ENCODE data around the gene LAMA4.

LAMA4 gene

DNA sequence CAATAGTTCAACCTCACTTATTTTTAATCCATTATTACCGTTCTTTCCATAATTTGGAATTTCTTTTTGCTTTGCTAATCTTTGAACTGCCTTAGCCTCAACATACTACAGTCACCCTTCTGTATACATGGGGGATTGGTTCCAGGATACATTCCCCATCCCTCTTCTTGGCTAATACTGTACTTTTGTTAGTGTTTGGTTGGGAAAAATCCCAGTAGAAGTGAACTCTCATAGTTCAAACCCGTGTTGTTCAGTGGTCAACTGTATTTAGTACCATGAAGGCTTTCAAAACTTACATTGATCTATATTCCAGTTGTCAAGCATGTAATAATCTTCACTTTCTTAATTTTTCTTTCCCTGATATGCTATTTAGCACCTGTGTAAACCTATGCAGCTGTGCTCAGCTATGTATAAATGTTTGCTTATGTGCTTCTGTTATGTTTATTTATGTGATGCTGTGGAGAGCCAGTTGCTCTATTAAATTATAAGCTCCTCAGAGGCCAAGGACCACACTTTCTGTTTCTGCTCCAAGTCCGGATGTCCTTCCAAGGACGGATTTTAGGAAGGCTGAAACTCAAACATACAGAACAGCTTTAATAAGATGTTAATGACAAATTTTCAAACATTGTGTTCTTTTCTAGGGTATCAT, 33.3 kb upstream of the LAMA4 start:
- no peak overlapping the region for H3K4me3 ChIP-seq (ENCODE audit: low read length)
- H3K27me3 ChIP-seq (ENCODE audit: control insufficient read depth, insufficient read depth, low read length), result no peaks in the 10 kb centered on the region
- no peaks in the 10 kb centered on the region for H3K4me1 ChIP-seq (ENCODE audit: control insufficient read depth, insufficient read depth, low read length)
- no peak overlapping the region for H3K27ac ChIP-seq (ENCODE audit: low read length)
- WGBS (ENCODE audit: insufficient coverage, insufficient read length), result no CpG with 5 or more reads among the region's 4 CpGs
- H3K9me3 ChIP-seq (ENCODE audit: control insufficient read depth, insufficient read depth, low read length), result no peaks in the 10 kb centered on the region
- DNase-seq (ENCODE audit: low read depth, low spot score), result no peak
- no peaks in the 10 kb centered on the region for H3K36me3 ChIP-seq (ENCODE audit: control insufficient read depth, insufficient read depth, low read length)

DNA sequence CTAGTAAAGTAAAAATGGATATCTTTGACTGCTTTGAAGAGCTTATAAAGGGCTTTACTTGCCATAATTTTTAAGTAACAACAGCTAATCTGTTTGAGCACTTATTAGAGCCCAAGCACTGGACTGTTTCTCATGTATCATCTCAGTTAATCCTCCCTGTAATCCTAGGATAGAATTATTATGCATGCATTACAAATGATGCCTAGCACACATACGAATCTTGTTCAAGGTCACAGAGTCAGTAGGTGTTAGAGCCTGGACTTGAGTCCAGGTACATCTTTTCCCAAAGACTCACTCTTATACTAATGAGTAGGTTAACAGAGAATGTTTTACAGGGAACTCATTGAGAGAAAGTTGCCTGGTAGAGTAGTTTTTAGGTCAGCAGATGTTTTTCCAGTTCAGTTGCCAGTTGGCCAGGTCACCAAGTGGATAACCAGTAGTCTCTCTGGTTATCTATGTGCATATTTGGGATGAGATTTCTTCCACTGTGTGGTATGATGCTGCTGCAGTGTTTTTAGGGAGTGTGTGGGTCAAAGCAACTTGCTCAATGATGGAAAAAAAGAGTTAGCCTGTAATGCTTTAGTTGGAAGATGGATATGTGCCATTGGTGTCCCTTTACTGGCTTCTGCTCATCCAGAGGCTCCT, 32.3 kb upstream of the LAMA4 start:
- no peaks in the 10 kb centered on the region for H3K4me1 ChIP-seq (ENCODE audit: control insufficient read depth, insufficient read depth, low read length)
- no CpG with 5 or more reads among the region's 1 CpG for WGBS (ENCODE audit: insufficient coverage, insufficient read length)

GRCh38 chr6:112286010-112286409, 31.6 kb upstream of the LAMA4 start:
- WGBS (ENCODE audit: insufficient coverage, insufficient read length), result no CpG with 5 or more reads among the region's 2 CpGs
- H3K4me3 ChIP-seq (ENCODE audit: low read length), result no peak overlapping the region
- H3K36me3 ChIP-seq (ENCODE audit: control insufficient read depth, insufficient read depth, low read length), result no peaks in the 10 kb centered on the region
- H3K9me3 ChIP-seq (ENCODE audit: control insufficient read depth, insufficient read depth, low read length), result no peaks in the 10 kb centered on the region
- H3K27ac ChIP-seq (ENCODE audit: low read length), result no peak overlapping the region
- H3K27me3 ChIP-seq (ENCODE audit: control insufficient read depth, insufficient read depth, low read length), result no peaks in the 10 kb centered on the region
- no peaks in the 10 kb centered on the region for H3K4me1 ChIP-seq (ENCODE audit: control insufficient read depth, insufficient read depth, low read length)
- no peak for DNase-seq (ENCODE audit: low read depth, low spot score)

More for the DNA sequence above, 32.3 kb upstream of the LAMA4 start:
- Histone ChIP-seq H3K9me3 (ENCODE audit: control insufficient read depth, insufficient read depth, low read length) (no peaks in the 10 kb centered on the region), H3K4me3 (ENCODE audit: low read length) (no peak overlapping the region), H3K27ac (ENCODE audit: low read length) (no peak overlapping the region), H3K36me3 (ENCODE audit: control insufficient read depth, insufficient read depth, low read length) (no peaks in the 10 kb centered on the region), H3K27me3 (ENCODE audit: control insufficient read depth, insufficient read depth, low read length) (no peaks in the 10 kb centered on the region)
- no peak for DNase-seq (ENCODE audit: low read depth, low spot score)

- Histone ChIP-seq H3K27ac (ENCODE audit: low read length) (no peak overlapping the region), H3K36me3 (ENCODE audit: control insufficient read depth, insufficient read depth, low read length) (no peaks in the 10 kb centered on the region), H3K9me3 (ENCODE audit: control insufficient read depth, insufficient read depth, low read length) (no peaks in the 10 kb centered on the region), H3K27me3 (ENCODE audit: control insufficient read depth, insufficient read depth, low read length) (no peaks in the 10 kb centered on the region), H3K4me3 (ENCODE audit: low read length) (no peak overlapping the region), H3K4me1 (ENCODE audit: control insufficient read depth, insufficient read depth, low read length) (no peaks in the 10 kb centered on the region)
- no peak for DNase-seq (ENCODE audit: low read depth, low spot score)
Measured at GRCh38 chr6:112284603-112285002, 30.2 kb upstream of the LAMA4 start.

- no peaks in the 10 kb centered on the region for H3K9me3 ChIP-seq (ENCODE audit: control insufficient read depth, insufficient read depth, low read length)
- no peaks in the 10 kb centered on the region for H3K27me3 ChIP-seq (ENCODE audit: control insufficient read depth, insufficient read depth, low read length)
- H3K4me1 ChIP-seq (ENCODE audit: control insufficient read depth, insufficient read depth, low read length), result no peaks in the 10 kb centered on the region
- H3K4me3 ChIP-seq (ENCODE audit: low read length), result no peak overlapping the region
- H3K36me3 ChIP-seq (ENCODE audit: control insufficient read depth, insufficient read depth, low read length), result no peaks in the 10 kb centered on the region
- WGBS (ENCODE audit: insufficient coverage, insufficient read length), result no CpG with 5 or more reads among the region's 4 CpGs
- DNase-seq (ENCODE audit: low read depth, low spot score), result no peak
- no peak overlapping the region for H3K27ac ChIP-seq (ENCODE audit: low read length)
Measured at GRCh38 chr6:112283621-112284020, 29.3 kb upstream of the LAMA4 start.

GRCh38 chr6:112281821-112282615, 27.7 kb upstream of the LAMA4 start:
- Histone ChIP-seq H3K27ac (ENCODE audit: low read length) (no peak overlapping the region), H3K27me3 (ENCODE audit: control insufficient read depth, insufficient read depth, low read length) (no peaks in the 10 kb centered on the region), H3K36me3 (ENCODE audit: control insufficient read depth, insufficient read depth, low read length) (no peaks in the 10 kb centered on the region), H3K9me3 (ENCODE audit: control insufficient read depth, insufficient read depth, low read length) (no peaks in the 10 kb centered on the region), H3K4me1 (ENCODE audit: control insufficient read depth, insufficient read depth, low read length) (no peaks in the 10 kb centered on the region), H3K4me3 (ENCODE audit: low read length) (no peak overlapping the region)
- DNase-seq (ENCODE audit: low read depth, low spot score), result no peak
- WGBS (ENCODE audit: insufficient coverage, insufficient read length), result no CpG with 5 or more reads among the region's 4 CpGs

- H3K4me1 ChIP-seq (ENCODE audit: control insufficient read depth, insufficient read depth, low read length), result no peaks in the 10 kb centered on the region
- no peaks in the 10 kb centered on the region for H3K27me3 ChIP-seq (ENCODE audit: control insufficient read depth, insufficient read depth, low read length)
- WGBS (ENCODE audit: insufficient coverage, insufficient read length), result no CpG with 5 or more reads among the region's 5 CpGs
- H3K4me3 ChIP-seq (ENCODE audit: low read length), result no peak overlapping the region
- H3K9me3 ChIP-seq (ENCODE audit: control insufficient read depth, insufficient read depth, low read length), result no peaks in the 10 kb centered on the region
- no peaks in the 10 kb centered on the region for H3K36me3 ChIP-seq (ENCODE audit: control insufficient read depth, insufficient read depth, low read length)
- DNase-seq (ENCODE audit: low read depth, low spot score), result no peak
- no peak overlapping the region for H3K27ac ChIP-seq (ENCODE audit: low read length)
Measured at GRCh38 chr6:112279031-112279935, 24.9 kb upstream of the LAMA4 start.

- Histone ChIP-seq H3K9me3 (ENCODE audit: control insufficient read depth, insufficient read depth, low read length) (no peaks in the 10 kb centered on the region), H3K27ac (ENCODE audit: low read length) (no peak overlapping the region), H3K27me3 (ENCODE audit: control insufficient read depth, insufficient read depth, low read length) (no peaks in the 10 kb centered on the region), H3K36me3 (ENCODE audit: control insufficient read depth, insufficient read depth, low read length) (no peaks in the 10 kb centered on the region), H3K4me1 (ENCODE audit: control insufficient read depth, insufficient read depth, low read length) (no peaks in the 10 kb centered on the region), H3K4me3 (ENCODE audit: low read length) (no peak overlapping the region)
- DNase-seq (ENCODE audit: low read depth, low spot score), result no peak
Measured at GRCh38 chr6:112275365-112275764, 21.0 kb upstream of the LAMA4 start.

DNA sequence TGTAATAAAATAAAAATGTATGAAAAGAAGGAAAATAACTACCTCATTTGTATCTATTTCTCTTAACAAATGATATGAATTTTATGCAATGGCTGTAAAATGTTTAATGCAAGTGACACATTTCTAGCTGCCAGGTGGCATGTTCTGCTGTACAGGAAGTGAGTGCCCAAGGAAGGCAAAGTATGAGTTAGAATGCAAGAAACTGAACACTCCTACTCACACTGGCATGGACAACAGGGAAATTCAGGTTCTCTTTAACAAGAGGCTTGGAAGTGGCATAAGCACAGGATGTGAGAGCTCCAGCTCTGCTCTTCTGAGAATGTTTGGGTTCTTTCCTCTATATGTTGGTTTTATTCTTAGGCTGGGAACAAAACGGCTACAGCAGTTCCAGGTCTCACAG, 20.4 kb upstream of the LAMA4 start:
- no peak for DNase-seq (ENCODE audit: low read depth, low spot score)
- H3K9me3 ChIP-seq (ENCODE audit: control insufficient read depth, insufficient read depth, low read length), result no peaks in the 10 kb centered on the region
- H3K27ac ChIP-seq (ENCODE audit: low read length), result no peak overlapping the region
- WGBS (ENCODE audit: insufficient coverage, insufficient read length), result no CpG with 5 or more reads among the region's 1 CpG
- H3K4me1 ChIP-seq (ENCODE audit: control insufficient read depth, insufficient read depth, low read length), result no peaks in the 10 kb centered on the region
- H3K4me3 ChIP-seq (ENCODE audit: low read length), result no peak overlapping the region
- H3K27me3 ChIP-seq (ENCODE audit: control insufficient read depth, insufficient read depth, low read length), result no peaks in the 10 kb centered on the region
- no peaks in the 10 kb centered on the region for H3K36me3 ChIP-seq (ENCODE audit: control insufficient read depth, insufficient read depth, low read length)

DNA sequence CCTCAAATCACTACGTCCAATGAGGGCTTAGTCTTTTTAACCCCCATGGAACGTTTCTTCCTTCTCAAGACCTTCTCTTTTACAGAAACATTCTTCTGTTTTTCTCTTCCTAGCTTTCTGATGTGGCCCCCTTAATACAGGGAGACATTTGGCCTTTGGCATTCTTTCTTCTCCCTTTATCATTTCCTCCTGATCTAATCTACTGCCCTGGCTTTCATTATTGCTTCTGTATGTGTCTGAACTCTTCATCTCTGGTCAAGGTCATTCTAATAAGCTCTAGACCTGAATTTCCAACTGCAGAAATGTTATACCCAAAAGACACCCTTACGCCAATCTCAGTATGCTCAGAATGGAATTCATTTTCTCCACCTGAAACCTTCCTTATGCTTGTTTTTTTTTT, 18.4 kb upstream of the LAMA4 start:
- H3K36me3 ChIP-seq (ENCODE audit: control insufficient read depth, insufficient read depth, low read length), result no peaks in the 10 kb centered on the region
- no peak for DNase-seq (ENCODE audit: low read depth, low spot score)
- H3K9me3 ChIP-seq (ENCODE audit: control insufficient read depth, insufficient read depth, low read length), result no peaks in the 10 kb centered on the region
- H3K27ac ChIP-seq (ENCODE audit: low read length), result no peak overlapping the region
- no peaks in the 10 kb centered on the region for H3K27me3 ChIP-seq (ENCODE audit: control insufficient read depth, insufficient read depth, low read length)
- no CpG with 5 or more reads among the region's 3 CpGs for WGBS (ENCODE audit: insufficient coverage, insufficient read length)
- no peaks in the 10 kb centered on the region for H3K4me1 ChIP-seq (ENCODE audit: control insufficient read depth, insufficient read depth, low read length)
- no peak overlapping the region for H3K4me3 ChIP-seq (ENCODE audit: low read length)
